ENCODE data around the gene FAR1. TPM values are rescaled to one million over a fixed set of nuclear protein-coding genes. Genes with fewer than 3 reads are reported as not detected.

The FAR1 gene
- total RNA-seq, 1 experiment from 2014 or later = 91.2 TPM

- Mint-ChIP-seq H3K27me3 (ENCODE audit: insufficient read depth, unreplicated experiment) (no peaks in the 10 kb centered on the region), H3K4me1 (ENCODE audit: low read depth, unreplicated experiment) (no peaks in the 10 kb centered on the region), H3K36me3 (ENCODE audit: insufficient read depth, unreplicated experiment) (peaks cover 29% of the 10 kb centered on the region), H3K27ac (ENCODE audit: unreplicated experiment) (no peak overlapping the region), H3K4me3 (ENCODE audit: unreplicated experiment) (no peak overlapping the region), H3K9me3 (ENCODE audit: unreplicated experiment) (no peaks in the 10 kb centered on the region)
- H3K4me1 ChIP-seq = no peaks in the 10 kb centered on the region
- H3K27me3 ChIP-seq (replicated peaks; ENCODE audit: control insufficient read depth, insufficient read depth, low read length) = no peaks in the 10 kb centered on the region
- no TSS peak for BruUV-seq (replicated peaks)
- no peak for DNase-seq
- POLR2A ChIA-PET = no interaction called here
- CTCF ChIA-PET = no interaction called here
- TF ChIP-seq CTCF (IDR thresholded peaks at IDR 0.05; ENCODE audit: insufficient read depth in 1 of 2, low read depth in 1 of 2, low read length in 1 of 2, severe bottlenecking in 1 of 2, unreplicated experiment in 1 of 2) = no peak
- intact Hi-C loops (cut with micrococcal nuclease; ENCODE audit: unreplicated experiment) = no loop called here
- H3K36me3 ChIP-seq (ENCODE audit: control insufficient read depth, insufficient read depth, low read length) = no peaks in the 10 kb centered on the region
- H3K9me3 ChIP-seq = no peaks in the 10 kb centered on the region
- H3K4me3 ChIP-seq (ENCODE audit: low read depth, low read length) = no peak overlapping the region
Observed at GRCh38 chr11:13705710-13706109, 37.2 kb downstream of the FAR1 start.

GRCh38 chr11:13713982-13714381 lies 45.5 kb downstream of the FAR1 start:
- Mint-ChIP-seq H3K27me3 (ENCODE audit: insufficient read depth, unreplicated experiment) (no peaks in the 10 kb centered on the region), H3K36me3 (ENCODE audit: insufficient read depth, unreplicated experiment) (peaks cover 50% of the 10 kb centered on the region), H3K4me3 (ENCODE audit: unreplicated experiment) (no peak overlapping the region), H3K9me3 (ENCODE audit: unreplicated experiment) (no peaks in the 10 kb centered on the region), H3K4me1 (ENCODE audit: low read depth, unreplicated experiment) (no peaks in the 10 kb centered on the region), H3K27ac (ENCODE audit: unreplicated experiment) (no peak overlapping the region)
- Histone ChIP-seq H3K27me3 (replicated peaks; ENCODE audit: control insufficient read depth, insufficient read depth, low read length) (no peaks in the 10 kb centered on the region), H3K9me3 (no peaks in the 10 kb centered on the region), H3K36me3 (ENCODE audit: control insufficient read depth, insufficient read depth, low read length) (0 out of 2 replicates have a peak, but pooled peaks cover 1% of the 10 kb centered on the region), H3K4me3 (ENCODE audit: low read depth, low read length) (no peak overlapping the region), H3K4me1 (no peaks in the 10 kb centered on the region)
- POLR2A ChIA-PET = no interaction called here
- DNase-seq = no peak
- intact Hi-C loops (cut with micrococcal nuclease; ENCODE audit: unreplicated experiment) = no loop called here
- TF ChIP-seq CTCF (IDR thresholded peaks at IDR 0.05; ENCODE audit: insufficient read depth in 1 of 2, low read depth in 1 of 2, low read length in 1 of 2, severe bottlenecking in 1 of 2, unreplicated experiment in 1 of 2) = no peak
- no TSS peak for BruUV-seq (replicated peaks)
- CTCF ChIA-PET = no interaction called here

- intact Hi-C loops (cut with micrococcal nuclease; ENCODE audit: unreplicated experiment) = no loop called here
- no peak overlapping the region for H3K4me3 ChIP-seq (ENCODE audit: low read depth, low read length)
- 0 out of 2 replicates have a peak, but pooled peaks cover 1% of the 10 kb centered on the region for H3K36me3 ChIP-seq (ENCODE audit: control insufficient read depth, insufficient read depth, low read length)
- DNase-seq = no peak
- ChIA-PET CTCF (interaction anchor here (0.6 kb wide), 1 partner anchor 738 kb away, joined by 4 read pairs; no protein-coding TSS in a partner anchor), POLR2A (no interaction called here)
- no peak overlapping the region for H3K4me3 Mint-ChIP-seq (ENCODE audit: unreplicated experiment)
- no peaks in the 10 kb centered on the region for H3K4me1 ChIP-seq
- H3K27me3 ChIP-seq (replicated peaks; ENCODE audit: control insufficient read depth, insufficient read depth, low read length) = no peaks in the 10 kb centered on the region
- TF ChIP-seq CTCF (IDR thresholded peaks at IDR 0.05; ENCODE audit: insufficient read depth in 1 of 2, low read depth in 1 of 2, low read length in 1 of 2, severe bottlenecking in 1 of 2, unreplicated experiment in 1 of 2) = no peak
- peaks cover 47% of the 10 kb centered on the region for H3K36me3 Mint-ChIP-seq (ENCODE audit: insufficient read depth, unreplicated experiment)
- no TSS peak for BruUV-seq (replicated peaks)
- H3K27ac Mint-ChIP-seq (ENCODE audit: unreplicated experiment) = no peak overlapping the region
- no peaks in the 10 kb centered on the region for H3K9me3 Mint-ChIP-seq (ENCODE audit: unreplicated experiment)
- H3K4me1 Mint-ChIP-seq (ENCODE audit: low read depth, unreplicated experiment) = no peaks in the 10 kb centered on the region
- H3K27me3 Mint-ChIP-seq (ENCODE audit: insufficient read depth, unreplicated experiment) = no peaks in the 10 kb centered on the region
- H3K9me3 ChIP-seq = no peaks in the 10 kb centered on the region
Observed at GRCh38 chr11:13717331-13717730, 48.9 kb downstream of the FAR1 start.
